Measurements from ENCODE around the gene FBLL1.

DNA sequence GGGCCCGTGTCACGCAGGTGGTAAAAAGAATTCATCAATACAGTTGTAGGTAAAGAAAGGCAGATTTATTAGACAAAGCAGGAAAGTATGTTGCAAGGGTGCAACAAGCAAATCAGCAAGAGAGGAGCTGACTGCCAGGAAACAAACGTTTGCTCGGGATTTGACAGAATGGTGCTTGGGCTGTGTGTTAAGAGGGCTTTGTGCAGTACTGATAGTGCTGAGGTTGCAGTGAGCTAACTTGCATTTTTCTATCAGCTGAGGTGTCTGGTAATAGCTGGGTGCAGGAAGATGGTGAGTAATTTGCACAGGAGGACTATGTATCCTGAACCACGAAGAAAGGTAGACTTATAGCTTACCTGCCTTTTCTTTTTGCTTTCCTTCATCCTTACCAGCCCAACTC, 46.7 kb upstream of the FBLL1 start:
- TF ChIP-seq POLR2AphosphoS5 (IDR thresholded peaks at IDR 0.05; ENCODE audit: low read depth) (no peak), EZH2 (IDR thresholded peaks at IDR 0.05; ENCODE audit: low read depth, unreplicated experiment) (no peak), ZNF331 (CRISPR knock-in tag; IDR thresholded peaks at IDR 0.05; ENCODE audit: low read depth) (no peak), STAT1 (IDR thresholded peaks at IDR 0.05; ENCODE audit: unreplicated experiment) (no peak), EZH2phosphoT487 (IDR thresholded peaks at IDR 0.05; ENCODE audit: unreplicated experiment) (no peak), JUNB (IDR thresholded peaks at IDR 0.05; ENCODE audit: unreplicated experiment) (no peak), CREB1 (CRISPR knock-in tag; IDR thresholded peaks at IDR 0.05; ENCODE audit: low read depth) (no peak), ZNF114 (CRISPR knock-in tag; IDR thresholded peaks at IDR 0.05) (no peak), NANOG (IDR thresholded peaks at IDR 0.05; ENCODE audit: borderline replicate concordance) (no peak)
- TF ChIP-seq, protein P1, sequence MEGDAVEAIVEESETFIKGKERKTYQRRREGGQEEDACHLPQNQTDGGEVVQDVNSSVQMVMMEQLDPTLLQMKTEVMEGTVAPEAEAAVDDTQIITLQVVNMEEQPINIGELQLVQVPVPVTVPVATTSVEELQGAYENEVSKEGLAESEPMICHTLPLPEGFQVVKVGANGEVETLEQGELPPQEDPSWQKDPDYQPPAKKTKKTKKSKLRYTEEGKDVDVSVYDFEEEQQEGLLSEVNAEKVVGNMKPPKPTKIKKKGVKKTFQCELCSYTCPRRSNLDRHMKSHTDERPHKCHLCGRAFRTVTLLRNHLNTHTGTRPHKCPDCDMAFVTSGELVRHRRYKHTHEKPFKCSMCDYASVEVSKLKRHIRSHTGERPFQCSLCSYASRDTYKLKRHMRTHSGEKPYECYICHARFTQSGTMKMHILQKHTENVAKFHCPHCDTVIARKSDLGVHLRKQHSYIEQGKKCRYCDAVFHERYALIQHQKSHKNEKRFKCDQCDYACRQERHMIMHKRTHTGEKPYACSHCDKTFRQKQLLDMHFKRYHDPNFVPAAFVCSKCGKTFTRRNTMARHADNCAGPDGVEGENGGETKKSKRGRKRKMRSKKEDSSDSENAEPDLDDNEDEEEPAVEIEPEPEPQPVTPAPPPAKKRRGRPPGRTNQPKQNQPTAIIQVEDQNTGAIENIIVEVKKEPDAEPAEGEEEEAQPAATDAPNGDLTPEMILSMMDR (conservative IDR thresholded peaks at IDR 0.05; ENCODE audit: low read depth in 2 of 2) = no peak
- TF ChIP-seq, protein P2, sequence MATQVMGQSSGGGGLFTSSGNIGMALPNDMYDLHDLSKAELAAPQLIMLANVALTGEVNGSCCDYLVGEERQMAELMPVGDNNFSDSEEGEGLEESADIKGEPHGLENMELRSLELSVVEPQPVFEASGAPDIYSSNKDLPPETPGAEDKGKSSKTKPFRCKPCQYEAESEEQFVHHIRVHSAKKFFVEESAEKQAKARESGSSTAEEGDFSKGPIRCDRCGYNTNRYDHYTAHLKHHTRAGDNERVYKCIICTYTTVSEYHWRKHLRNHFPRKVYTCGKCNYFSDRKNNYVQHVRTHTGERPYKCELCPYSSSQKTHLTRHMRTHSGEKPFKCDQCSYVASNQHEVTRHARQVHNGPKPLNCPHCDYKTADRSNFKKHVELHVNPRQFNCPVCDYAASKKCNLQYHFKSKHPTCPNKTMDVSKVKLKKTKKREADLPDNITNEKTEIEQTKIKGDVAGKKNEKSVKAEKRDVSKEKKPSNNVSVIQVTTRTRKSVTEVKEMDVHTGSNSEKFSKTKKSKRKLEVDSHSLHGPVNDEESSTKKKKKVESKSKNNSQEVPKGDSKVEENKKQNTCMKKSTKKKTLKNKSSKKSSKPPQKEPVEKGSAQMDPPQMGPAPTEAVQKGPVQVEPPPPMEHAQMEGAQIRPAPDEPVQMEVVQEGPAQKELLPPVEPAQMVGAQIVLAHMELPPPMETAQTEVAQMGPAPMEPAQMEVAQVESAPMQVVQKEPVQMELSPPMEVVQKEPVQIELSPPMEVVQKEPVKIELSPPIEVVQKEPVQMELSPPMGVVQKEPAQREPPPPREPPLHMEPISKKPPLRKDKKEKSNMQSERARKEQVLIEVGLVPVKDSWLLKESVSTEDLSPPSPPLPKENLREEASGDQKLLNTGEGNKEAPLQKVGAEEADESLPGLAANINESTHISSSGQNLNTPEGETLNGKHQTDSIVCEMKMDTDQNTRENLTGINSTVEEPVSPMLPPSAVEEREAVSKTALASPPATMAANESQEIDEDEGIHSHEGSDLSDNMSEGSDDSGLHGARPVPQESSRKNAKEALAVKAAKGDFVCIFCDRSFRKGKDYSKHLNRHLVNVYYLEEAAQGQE (IDR thresholded peaks at IDR 0.05; ENCODE audit: unreplicated experiment) = no peak
- TF ChIP-seq, protein P3, sequence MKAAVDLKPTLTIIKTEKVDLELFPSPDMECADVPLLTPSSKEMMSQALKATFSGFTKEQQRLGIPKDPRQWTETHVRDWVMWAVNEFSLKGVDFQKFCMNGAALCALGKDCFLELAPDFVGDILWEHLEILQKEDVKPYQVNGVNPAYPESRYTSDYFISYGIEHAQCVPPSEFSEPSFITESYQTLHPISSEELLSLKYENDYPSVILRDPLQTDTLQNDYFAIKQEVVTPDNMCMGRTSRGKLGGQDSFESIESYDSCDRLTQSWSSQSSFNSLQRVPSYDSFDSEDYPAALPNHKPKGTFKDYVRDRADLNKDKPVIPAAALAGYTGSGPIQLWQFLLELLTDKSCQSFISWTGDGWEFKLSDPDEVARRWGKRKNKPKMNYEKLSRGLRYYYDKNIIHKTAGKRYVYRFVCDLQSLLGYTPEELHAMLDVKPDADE (IDR thresholded peaks at IDR 0.05) = no peak

Data from GM23338 (cell line).